GM18907 (cell line): Measurements from ENCODE around the gene TBX5.

ENCODE experiments used
- ATAC-seq: cut with Tn5 transposase; IDR thresholded peaks from one replicate; pipeline ENCODE4 v1.9.1; 2021; ENCODE audit warnings: mild to moderate bottlenecking, moderate library complexity; ENCODE audit not compliant: unreplicated experiment

TBX5 gene

GRCh38 chr12:114405519-114406271 lies at the start of gene TBX5:
TBX5 (minus strand) TSS chr12:114406144; CDS start chr12:114403898, 2,246 bp downstream.
- no peak for ATAC-seq

GRCh38 chr12:114451657-114452056 lies 45.7 kb upstream of the TBX5 start:
- ATAC-seq: no peak

- ATAC-seq: no peak
Measured at GRCh38 chr12:114450515-114451300, 44.8 kb upstream of the TBX5 start.

- no peak for ATAC-seq
Measured at GRCh38 chr12:114450019-114450418, 44.1 kb upstream of the TBX5 start.

GRCh38 chr12:114448618-114448933 lies 42.6 kb upstream of the TBX5 start:
- ATAC-seq: no peak

- no peak for ATAC-seq
Measured at GRCh38 chr12:114447799-114448617, 42.1 kb upstream of the TBX5 start.

GRCh38 chr12:114447274-114447716 lies 41.4 kb upstream of the TBX5 start:
- ATAC-seq: no peak

- no peak for ATAC-seq
Measured at GRCh38 chr12:114445401-114446323, 39.7 kb upstream of the TBX5 start.

- no peak for ATAC-seq
Measured at GRCh38 chr12:114444422-114445279, 38.7 kb upstream of the TBX5 start.

- ATAC-seq: no peak
Measured at GRCh38 chr12:114443607-114444421, 37.9 kb upstream of the TBX5 start.

- ATAC-seq: no peak
Measured at GRCh38 chr12:114442578-114442977, 36.6 kb upstream of the TBX5 start.

- no peak for ATAC-seq
Measured at GRCh38 chr12:114441545-114441944, 35.6 kb upstream of the TBX5 start.

GRCh38 chr12:114441039-114441383 lies 35.1 kb upstream of the TBX5 start:
- no peak for ATAC-seq

GRCh38 chr12:114440270-114441038 lies 34.5 kb upstream of the TBX5 start:
- ATAC-seq: no peak

GRCh38 chr12:114439817-114440216 lies 33.9 kb upstream of the TBX5 start:
- ATAC-seq: no peak

GRCh38 chr12:114439261-114439683 lies 33.3 kb upstream of the TBX5 start:
- ATAC-seq: no peak

GRCh38 chr12:114438635-114439256 lies 32.8 kb upstream of the TBX5 start:
- ATAC-seq: no peak
